HG03025 (cell line): ENCODE results near the gene AGR3.

ENCODE experiments used
- ATAC-seq: cut with Tn5 transposase; IDR thresholded peaks from one replicate; pipeline ENCODE4 v1.9.1; 2021; ENCODE audit warnings: mild to moderate bottlenecking, moderate library complexity; ENCODE audit not compliant: unreplicated experiment, low FRiP score

Gene AGR3

DNA sequence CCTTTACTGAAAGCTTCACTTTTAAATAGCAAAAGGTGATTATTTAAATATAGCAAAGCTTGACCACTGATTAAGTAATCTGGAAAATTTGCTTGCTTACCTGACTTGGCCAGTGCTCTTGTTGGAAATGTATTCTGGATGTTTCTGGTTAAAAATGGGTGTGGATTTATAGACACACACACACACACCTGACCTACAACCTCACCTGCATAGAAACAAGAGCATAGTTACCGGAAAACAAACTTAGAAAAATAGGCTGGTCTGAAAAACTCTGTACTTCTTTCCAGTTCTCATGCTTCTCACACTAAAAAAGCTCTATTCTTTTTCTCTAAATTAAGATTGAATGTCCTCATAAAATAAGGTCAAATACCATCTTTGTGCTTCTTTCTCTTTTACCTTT, at the start of gene AGR3:
TSS of gene AGR3 (minus strand) at position 140 of the 400 bp plus-strand sequence. CDS start 3,365 bp downstream, outside the sequence.
- ATAC-seq: no peak

DNA sequence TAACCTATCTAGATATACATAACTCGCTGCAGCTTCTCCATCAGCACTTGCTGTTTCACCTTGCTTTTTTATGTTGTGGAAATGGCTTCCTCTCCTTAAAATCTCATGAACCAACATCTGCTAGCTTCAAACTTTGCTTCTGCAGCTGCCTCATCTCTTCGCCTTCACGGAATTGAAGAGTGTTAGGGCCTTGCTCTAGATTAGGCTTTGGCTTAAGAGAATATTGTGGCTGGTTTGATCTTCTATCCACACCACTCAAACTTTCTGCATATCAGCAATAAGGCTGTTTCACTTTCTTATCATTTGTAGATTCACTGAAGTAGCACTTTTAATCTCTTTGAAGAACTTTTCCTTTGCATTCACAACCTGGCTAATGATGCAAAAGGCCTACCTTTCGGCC, 49.2 kb upstream of the AGR3 start:
- no peak for ATAC-seq

DNA sequence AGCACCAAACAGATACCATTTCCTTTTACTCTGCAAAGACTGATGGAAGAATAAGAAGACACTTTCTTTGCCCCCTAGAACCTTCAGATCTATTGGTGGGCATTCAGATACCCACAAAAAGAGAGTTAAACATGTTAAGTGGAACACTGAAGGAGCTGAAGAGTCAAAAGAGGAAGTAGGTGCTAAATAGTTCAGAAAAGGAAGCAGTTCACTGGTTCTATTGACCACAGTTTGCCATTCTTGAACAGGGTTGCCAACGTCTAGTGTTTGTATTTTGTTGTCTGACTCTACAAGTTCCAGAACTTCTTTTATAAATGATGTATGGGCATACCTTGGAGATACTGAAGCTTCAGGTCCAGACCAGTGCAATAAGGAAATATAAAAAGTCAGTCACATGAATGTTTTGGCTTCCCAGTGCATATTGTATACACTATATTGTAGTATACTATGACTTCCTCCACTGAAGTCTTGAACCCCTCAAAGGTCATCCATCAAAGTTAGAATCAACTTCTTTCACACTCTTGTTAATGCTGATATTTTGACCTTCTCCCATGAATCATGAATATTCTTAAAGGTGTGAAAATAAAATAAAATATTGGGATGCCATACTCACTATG, 47.5 kb upstream of the AGR3 start:
- ATAC-seq: peak; percentile 77

DNA sequence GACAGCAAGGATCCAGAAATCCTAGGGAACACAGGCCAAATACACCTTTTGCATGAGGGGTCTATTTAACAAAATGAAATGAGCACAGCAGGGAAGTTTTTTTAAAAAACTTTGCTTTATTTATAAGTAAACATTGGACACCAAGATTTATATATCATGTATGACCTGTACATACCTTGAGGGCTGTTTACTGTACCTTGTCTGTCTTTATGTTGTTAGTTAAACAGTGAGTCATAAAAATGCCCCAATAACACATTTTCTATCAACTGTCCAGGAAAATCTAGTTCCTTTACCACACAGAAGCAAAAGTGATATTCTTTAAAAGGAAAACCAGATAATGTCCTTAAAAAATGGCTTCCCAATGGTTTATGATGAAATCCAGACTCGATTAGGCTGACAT, 45.1 kb upstream of the AGR3 start:
- ATAC-seq: no peak

DNA sequence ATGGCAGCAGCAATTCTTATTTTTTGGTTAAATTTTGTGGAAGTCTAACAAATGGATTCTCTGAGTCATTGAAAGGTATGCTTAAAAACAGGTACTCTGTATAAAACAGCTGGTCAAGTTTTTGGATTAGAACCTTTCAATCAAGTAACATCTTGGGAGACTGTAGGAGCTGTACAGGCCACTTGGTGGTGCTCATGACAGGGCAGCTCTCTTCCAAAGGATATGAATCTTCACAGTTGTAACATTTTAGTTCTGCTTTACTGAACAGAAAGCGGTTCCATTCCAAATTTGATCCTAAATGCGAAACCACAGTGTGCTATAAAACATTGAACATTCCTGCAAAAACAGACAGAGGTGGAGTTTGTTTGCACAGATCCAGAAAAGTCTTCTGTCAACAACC, 44.5 kb upstream of the AGR3 start:
- ATAC-seq: no peak

DNA sequence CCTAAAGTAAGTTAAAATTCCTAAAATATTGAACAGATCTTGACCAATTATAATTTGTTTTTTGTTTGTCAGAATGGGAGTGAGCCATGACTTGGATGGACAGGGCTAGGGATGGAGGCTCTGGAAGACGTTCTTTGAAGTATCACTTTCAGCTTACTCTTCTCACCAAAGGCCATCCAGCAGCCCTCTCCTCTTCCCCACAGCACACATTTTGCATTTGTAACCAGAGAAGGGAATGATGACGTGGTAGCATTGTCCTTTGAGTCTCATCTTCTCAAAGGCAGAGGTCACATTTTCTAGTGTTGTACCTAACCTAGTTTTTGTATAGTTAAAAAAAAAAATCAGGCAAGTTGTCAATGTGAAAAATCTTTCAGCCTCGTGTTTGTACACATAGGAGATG, 43.8 kb upstream of the AGR3 start:
- ATAC-seq: no peak

DNA sequence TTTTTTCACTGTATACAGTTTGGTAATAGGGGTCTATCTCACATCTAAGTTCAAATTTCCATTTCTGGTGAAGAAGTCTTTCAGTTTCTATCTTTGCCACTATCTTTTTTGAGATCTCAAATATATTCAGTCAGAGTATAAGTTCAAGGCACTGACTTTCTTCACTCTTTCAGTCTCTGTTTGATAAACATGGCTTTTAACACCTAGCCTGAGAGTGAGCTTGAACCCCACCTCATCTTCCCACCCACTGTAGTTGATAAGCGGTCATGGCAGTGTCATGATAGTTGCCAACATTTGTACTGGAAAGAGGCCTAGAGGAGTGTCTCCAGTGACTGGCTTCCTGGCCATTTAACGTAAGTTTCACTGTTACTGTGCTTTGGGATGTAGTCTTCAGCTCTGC, 41.2 kb upstream of the AGR3 start:
- no peak for ATAC-seq

DNA sequence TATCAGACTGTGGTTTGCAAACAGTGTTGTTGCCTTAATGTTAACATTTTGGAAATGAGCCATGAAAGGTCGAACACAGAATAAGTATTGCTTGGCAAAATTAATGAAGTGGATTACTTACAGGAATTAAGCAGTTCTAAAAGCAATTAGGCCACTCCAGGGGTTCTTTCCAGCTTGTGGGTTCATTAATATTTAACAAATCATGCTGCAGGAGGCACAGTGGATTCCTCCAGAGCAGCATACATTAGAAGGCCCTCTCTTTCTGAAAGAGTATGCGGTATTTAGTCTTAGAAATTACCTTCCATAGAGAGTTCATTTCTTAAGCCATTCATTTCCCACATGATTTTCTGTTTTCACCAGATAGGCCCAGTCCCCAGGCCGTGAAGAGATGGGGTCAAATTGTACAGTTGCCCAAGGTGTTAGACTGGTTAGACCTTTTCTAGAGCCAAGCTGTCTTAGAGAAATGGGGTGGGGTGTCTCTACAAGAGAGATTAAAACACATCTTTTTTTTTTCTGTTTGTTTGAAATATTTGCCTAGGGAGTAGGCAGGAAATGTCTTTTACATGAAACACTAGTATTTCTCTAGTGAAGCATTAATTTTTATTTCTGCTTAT, 40.0 kb upstream of the AGR3 start:
- no peak for ATAC-seq

DNA sequence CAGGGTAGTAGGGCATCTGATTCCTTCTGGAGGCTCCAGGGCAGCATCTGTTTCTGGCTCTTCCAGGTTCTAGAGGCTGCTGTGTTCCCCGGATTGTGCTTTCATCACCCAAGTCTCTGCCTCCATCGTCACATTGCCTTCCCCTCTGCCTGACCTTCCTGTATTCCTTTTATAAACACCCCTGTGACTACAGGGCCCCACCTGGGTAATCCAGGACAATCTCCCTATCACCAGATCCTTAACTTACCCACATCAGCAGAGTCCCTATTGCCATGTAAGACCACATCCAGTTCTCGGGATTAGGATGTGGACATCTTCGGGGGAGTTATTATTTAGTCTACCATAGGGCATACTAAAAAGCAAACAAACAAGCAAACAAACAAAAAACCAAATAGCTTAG, 39.4 kb upstream of the AGR3 start:
- no peak for ATAC-seq

DNA sequence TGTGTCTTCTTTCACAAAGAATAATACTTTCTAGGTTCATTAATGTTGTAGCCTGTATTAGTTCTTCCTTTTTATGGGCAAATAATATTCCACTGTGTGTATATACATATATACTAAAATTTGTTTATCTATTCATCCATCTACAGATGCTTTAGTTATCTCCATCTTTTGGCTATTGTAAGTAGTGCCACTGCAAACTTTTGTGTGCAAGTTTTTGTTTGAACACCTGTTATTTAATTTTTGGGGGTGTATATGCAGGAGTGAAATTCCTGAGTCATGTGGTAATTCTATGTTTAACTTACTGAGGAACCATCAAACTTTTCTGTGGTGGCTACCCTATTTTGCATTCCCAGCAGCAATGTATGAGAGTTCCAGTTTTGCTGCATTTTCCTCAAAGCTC, 37.7 kb upstream of the AGR3 start:
- no peak for ATAC-seq

DNA sequence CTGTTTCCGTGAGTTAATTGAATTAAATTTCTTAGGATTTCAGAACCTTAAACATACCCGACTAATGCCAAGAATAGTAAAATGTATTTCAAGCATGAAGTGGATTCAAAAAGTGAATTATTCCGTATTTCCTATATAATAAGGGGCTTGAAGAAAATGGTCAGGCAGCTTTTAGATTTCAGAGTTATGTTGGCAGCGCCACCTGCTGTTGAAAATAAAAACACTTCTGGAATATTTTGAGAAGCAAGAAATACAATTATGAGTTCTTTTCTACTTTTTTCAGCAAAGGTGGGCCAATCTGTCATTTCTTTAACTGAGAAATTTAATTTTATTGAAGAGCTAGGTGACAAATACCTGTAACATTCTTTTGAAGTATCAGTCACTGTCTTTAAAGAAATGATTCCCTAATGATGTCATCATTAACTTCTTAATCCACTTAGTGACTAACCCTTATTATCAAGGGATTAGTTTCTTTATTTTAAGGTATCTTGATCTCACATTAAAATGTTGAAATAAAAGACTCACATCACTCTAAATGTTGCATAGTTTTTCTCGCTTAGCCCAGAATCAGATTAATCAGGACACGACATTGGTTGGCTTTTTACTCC, 36.6 kb upstream of the AGR3 start:
- ATAC-seq: no peak

DNA sequence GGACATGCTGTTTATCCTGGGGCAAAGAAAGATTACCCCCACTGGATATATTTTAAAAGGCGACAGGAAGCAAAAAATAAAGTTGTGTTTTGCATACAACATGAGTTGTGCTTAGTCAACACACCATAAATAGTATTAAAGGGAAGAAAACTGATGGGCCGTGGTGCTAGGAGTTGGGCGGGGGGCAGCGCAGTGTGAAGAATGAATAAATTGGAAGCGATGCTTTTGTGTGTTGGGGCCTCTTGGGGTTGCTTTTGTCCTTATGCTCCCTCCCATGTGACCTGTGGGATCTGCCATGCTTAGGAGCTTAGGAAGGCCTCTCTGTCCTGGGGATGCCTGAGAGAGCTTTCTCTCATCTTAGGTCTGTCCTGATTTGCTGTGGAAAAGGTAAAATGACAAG, 35.0 kb upstream of the AGR3 start:
- ATAC-seq: no peak

DNA sequence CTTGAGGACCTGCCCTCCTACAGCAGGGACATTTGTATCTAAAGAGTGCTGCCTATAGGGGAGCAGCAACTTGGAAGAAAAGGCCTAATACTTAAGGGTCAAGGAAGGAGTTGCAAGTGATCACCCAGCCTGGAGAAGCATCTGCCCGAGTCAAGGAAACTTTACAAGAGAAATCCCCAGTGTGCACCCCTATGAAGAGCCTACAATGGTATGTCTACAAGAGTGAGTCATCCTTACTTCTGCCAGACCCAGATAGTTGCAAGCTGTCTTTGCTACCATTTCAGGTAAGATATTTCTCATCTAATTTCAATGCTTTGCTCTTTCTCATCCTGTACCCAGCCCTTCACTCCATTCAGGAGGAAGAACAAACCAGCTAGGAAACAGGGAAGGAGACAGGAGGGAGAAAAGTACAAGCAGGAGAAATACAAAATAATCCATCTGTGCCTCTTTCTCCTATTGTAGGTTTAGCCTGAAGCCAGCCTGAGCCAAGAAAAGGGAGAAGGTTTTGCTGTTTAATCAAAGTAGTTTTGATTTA, 34.4 kb upstream of the AGR3 start:
- ATAC-seq: no peak

DNA sequence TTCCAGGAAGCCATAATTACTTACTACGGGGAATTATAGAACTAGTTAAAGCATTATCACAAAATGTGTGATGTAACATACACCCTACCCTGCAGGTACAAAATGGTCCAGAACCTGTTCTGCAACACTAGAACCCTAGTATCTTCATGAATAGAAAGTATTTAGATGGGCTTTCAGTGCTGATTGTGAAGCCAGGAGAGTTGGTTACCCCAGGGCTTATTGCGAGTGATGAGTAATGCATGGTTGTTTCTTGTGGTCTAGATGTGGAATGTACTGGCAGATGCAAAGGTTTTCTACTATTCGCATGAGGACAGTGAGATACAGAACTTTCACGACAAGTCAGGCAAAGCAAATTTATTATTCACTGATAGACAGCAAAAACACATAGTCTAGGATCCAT, 33.6 kb upstream of the AGR3 start:
- no peak for ATAC-seq

DNA sequence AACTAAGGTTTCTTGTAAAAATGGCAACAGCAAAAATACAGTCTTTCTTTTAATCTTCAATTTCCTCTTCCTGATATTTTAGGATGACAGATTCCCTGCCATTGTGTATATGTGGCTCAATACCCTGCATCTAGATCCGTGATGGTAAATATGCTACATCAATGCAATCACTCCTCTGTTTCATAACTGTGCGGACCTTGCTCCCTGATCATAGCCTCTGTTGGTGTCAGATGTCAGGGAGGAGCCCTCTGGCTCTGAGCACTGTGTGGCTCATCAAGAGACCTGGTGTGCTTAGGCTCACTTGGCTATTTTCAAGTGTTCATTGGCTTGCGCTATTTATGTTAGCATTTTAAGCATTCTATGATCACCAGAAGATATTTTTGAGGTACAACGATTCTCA, 33.0 kb upstream of the AGR3 start:
- ATAC-seq: no peak

DNA sequence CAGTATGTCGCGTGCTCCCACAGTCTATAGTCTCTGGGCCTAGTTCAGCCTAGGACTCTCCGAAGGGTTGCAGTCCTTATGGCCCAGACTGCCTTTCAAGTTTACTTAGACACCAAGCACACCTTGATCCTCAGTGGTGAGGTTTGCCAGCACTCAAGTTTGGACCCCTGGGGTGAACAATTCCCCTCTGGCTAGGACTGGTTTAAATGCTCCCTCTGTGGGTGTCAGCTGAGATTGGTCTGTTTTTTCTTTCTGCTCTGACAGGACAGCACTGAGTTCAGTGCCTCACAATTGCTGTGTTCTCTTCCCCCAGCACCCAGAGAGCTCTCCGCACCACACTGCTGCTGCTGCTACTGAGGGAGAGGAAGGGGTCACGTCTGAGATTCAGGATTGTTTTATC, 31.9 kb upstream of the AGR3 start:
- no peak for ATAC-seq

DNA sequence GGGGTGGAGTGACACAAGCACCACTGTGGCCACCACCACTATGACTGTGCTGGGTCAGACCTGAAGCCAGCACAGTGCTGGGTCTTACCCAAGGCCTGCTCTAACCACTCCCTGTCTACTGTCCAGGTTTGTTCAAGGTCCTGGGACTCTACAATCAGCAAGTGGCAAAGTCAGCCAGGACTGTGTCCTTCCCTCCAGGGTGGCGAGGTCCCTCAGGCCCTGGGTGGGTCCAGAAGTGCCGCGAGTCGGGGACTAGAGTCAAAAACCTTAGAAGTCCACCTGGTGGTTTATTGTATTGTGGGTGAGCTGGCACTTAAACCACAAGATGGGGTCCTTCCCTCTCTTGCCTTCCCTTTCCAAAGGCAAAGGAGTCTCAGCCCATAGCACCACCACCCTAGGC, 30.8 kb upstream of the AGR3 start:
- no peak for ATAC-seq

DNA sequence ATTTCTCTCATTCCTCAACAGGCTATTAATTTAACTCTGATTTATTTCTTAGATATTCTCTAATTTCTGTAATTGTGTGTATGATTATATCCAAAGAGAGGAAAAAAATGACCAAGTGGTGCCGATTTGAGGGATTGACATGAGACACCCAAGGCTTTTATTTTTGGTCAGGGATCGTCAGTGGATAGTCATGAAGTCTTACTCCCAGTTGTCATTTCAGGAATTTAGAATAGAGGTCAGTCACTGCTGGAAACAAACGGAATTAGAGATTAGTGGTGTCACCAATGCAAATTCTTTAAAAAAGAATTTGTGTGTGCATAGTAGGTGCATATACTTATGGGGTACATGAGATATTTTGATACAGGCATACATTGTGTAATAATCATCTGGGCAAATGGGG, 26.8 kb upstream of the AGR3 start:
- no peak for ATAC-seq

DNA sequence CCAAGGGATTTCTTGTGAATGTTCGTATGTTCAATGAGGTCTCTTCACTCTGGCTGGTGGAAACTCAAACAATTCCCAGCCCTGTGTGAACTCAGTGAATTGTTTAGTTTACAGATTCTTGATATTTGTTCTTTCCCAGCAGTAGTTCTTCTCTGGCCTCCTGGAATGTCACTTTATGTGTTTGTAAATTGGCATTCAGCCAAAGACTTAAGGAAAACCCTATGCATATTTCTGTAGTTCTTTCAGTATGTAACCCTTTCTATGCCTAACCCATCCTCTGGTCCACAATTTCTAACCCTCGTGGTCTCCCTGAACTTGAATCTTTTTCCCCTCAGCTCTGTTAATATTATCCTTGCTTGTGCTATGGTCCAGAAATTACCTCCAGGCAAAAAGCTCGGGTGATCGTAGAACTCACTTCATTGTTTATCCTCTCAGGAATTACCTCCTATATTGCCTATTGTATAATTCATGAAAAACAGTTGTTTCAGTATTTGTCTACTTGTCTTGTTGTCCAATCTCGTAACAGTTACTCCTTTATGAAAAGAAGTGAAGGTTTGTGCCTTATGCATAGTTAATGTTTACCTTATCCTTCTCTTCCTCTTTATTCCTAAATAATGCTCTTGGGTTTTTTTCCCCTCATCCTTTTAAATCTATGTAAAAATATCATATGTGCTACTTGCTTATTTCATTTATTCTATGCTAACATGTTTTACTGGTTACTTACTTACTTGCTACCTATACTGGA, 23.7 kb upstream of the AGR3 start:
- ATAC-seq: no peak

DNA sequence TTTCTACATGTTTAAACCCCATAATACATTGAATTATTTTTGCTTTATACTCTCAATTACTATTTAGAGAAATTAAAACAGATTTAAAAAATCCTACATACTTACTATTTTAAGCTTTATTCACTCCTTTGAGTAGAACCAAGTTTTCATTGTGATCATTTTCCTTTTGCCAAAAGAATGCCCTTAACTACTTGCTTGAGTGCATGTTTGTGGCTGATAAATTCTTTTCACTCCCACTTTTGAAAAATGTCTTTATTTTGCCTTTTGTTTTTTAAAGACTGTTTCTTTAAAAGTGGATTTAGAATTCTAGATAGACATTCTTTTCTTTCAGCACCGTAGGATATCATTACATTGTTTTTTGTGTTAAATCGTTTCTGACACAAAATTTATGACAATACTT, 22.3 kb upstream of the AGR3 start:
- no peak for ATAC-seq

DNA sequence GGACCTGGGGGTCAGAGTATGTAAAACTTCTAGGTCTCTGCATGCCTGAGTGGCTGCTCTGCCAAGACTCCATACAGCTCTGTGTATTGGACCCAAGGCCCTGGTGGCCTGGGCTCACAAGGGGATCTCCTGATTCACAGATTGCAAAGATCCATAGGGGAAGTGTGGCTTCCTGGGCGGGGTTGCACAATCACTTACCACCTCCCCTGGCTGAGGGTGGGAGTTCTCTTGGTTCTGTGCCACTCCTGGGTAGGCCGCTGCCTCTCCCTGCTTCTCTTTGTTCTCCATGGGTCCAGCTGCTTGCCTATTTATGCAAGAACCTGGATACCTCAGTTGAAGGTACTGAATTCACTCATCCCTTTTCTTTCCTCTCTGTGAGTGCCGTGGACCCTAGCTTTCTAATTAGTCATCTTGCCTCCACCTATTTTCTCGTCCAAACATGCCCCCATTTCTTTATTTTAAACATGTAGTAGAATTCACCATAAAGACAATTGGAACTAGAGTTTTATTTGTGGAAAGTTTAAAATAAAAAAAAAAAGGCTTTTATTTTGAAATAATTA, 18.5 kb upstream of the AGR3 start:
- ATAC-seq: no peak
